HCT116 (cell line): ENCODE data around the gene GSTM5.

ENCODE experiments used
- CTCF ChIP-seq, 3 experiments: fragments of 200-600 bp in 1 of 3; sonication (generic) in 1 of 3; IDR thresholded peaks in 2 of 3; conservative IDR thresholded peaks in 1 of 3; 2 replicates each; pipeline ENCODE4 v1.5.1; 2012 to 2017; ENCODE audit warnings: low read depth in 2 of 3, low read length in 2 of 3, antibody characterized with exemption in 1 of 3, borderline replicate concordance in 1 of 3, control low read depth in 1 of 3, mild to moderate bottlenecking in 1 of 3, mixed read lengths in 1 of 3, mixed run types in 1 of 3, moderate library complexity in 1 of 3; ENCODE audit not compliant: insufficient read depth in 1 of 3
- POLR2AphosphoS5 ChIP-seq: IDR thresholded peaks from 2 replicates; pipeline ENCODE4 v1.6.1; 2011; ENCODE audit warnings: mild to moderate bottlenecking, low read depth, low read length, moderate library complexity

DNA sequence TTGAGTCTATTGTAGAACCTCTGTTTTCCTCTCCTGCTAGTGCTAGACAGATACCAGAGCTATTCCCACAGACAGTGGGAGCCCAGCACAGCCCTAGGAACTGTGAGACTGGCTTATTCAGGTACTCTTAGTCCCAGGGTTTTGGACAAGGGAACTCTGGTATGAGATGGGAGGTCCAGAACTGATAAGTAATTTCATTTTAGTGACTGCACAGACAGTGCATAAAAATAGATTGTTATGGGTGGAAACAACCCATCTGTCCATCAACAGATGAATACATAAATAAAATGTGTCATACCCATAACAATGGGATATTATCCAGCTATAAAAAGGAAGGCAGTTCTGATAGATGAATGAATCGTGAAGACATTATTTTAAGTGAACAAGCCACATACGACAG lies 42.7 kb downstream of the GSTM5 start:
- TF ChIP-seq CTCF (IDR thresholded peaks at IDR 0.05 in 2 of 3, conservative IDR thresholded peaks at IDR 0.05 in 1 of 3; ENCODE audit: borderline replicate concordance in 1 of 3, insufficient read depth in 1 of 3, low read depth in 2 of 3, low read length in 2 of 3) (no peak), POLR2AphosphoS5 (no peak)
